Lower leg skin (tissue), 4 donors: Measurements from ENCODE around the gene CIAPIN1. TPM values are rescaled to one million over a fixed set of nuclear protein-coding genes. Genes with fewer than 3 reads are reported as not detected.

Experiments used
- DNase-seq, 2 donors: peaks; one replicate each; pipeline ENCODE4 v3.0.0-alpha.2; 2019; ENCODE audit warnings: low spot score in 2 of 2
- H3K4me3 ChIP-seq: fragments of 200-600 bp; sonication (generic); 2 replicates; pipeline ENCODE4 v1.5.1; 2017; ENCODE audit warnings: mild to moderate bottlenecking, low read depth; ENCODE audit not compliant: poor library complexity, severe bottlenecking
- CTCF ChIP-seq, 3 donors: fragments of 450-650 bp; IDR thresholded peaks; one replicate each; pipeline ENCODE4 v1.5.1; 2016; ENCODE audit warnings: antibody characterized with exemption in 3 of 3, mild to moderate bottlenecking in 3 of 3, moderate library complexity in 2 of 3
- POLR2A ChIP-seq, 2 donors: fragments of 450-650 bp; IDR thresholded peaks; one replicate each; pipeline ENCODE4 v1.6.1; 2016 to 2017; ENCODE audit warnings: antibody characterized with exemption in 2 of 2, mild to moderate bottlenecking in 1 of 2, moderate library complexity in 1 of 2
- WGBS, 2 donors: methylation state at CpG; one replicate each; pipeline ENCODE4 v1.1.5; 2018; 5-methylcytosine and 5-hydroxymethylcytosine counted together
- intact Hi-C: fragments of 100-400 bp; cut with DNase I; formaldehyde crosslinking; loops from one replicate; pipeline ENCODE4 v1.15.0; 2023; ENCODE audit warnings: low total_unique reads
- total RNA-seq, 4 donors: library from RNA; depleted of rRNA; stranded (reverse); fragments of >200 nt; gene quantifications; one replicate each; pipeline ENCODE4 v1.1.0, GENCODE V29; 2016

CIAPIN1 gene
- total RNA-seq, 4 donors from 2014 or later = 20.9 to 40.8 (median 30.7) TPM

- intact Hi-C loops = loop anchor here (2.0 to 5.0 kb wide), 2 partner anchors 106 to 115 kb away; no protein-coding TSS in a partner anchor
- no peak for TF ChIP-seq CTCF (IDR thresholded peaks at IDR 0.05)
- TF ChIP-seq POLR2A (IDR thresholded peaks at IDR 0.05) = no peak
- WGBS, 2 donors = 83 to 94% methylated on average over 12 to 16 of the region's 16 CpGs
These were observed 31.1 kb downstream of the CIAPIN1 start for GRCh38 chr16:57416084-57416483.

GRCh38 chr16:57413733-57414132 is 33.5 kb downstream of the CIAPIN1 start:
- TF ChIP-seq CTCF (IDR thresholded peaks at IDR 0.05) (no peak), POLR2A (IDR thresholded peaks at IDR 0.05) (no peak)
- intact Hi-C loops = no loop called here
- DNase-seq = peak in 1 of 2 donors; percentile 75
- H3K4me3 ChIP-seq = no peak overlapping the region
- WGBS, 2 donors = 82% methylated on average over 7 of the region's 7 CpGs

More at GRCh38 chr16:57416084-57416483, 31.1 kb downstream of the CIAPIN1 start:
- DNase-seq = no peak
- H3K4me3 ChIP-seq = no peak overlapping the region

- no peak overlapping the region for H3K4me3 ChIP-seq
- WGBS, 2 donors = 87 to 94% methylated on average over 4 to 5 of the region's 5 CpGs
- no peak for DNase-seq
- intact Hi-C loops = no loop called here
- no peak for TF ChIP-seq CTCF (IDR thresholded peaks at IDR 0.05)
- no peak for TF ChIP-seq POLR2A (IDR thresholded peaks at IDR 0.05)
These were observed 33.9 kb downstream of the CIAPIN1 start for GRCh38 chr16:57413301-57413730.

- TF ChIP-seq POLR2A (IDR thresholded peaks at IDR 0.05) (no peak), CTCF (IDR thresholded peaks at IDR 0.05) (no peak)
- intact Hi-C loops = no loop called here
- H3K4me3 ChIP-seq = no peak overlapping the region
- WGBS, 2 donors = 91 to 92% methylated on average over 9 of the region's 9 CpGs
- no peak for DNase-seq
These were observed 34.6 kb downstream of the CIAPIN1 start for GRCh38 chr16:57412584-57412983.

- DNase-seq = no peak
- intact Hi-C loops = no loop called here
- WGBS, 2 donors = 61 to 64% methylated on average over 11 of the region's 12 CpGs
- TF ChIP-seq POLR2A (IDR thresholded peaks at IDR 0.05) (no peak), CTCF (IDR thresholded peaks at IDR 0.05) (no peak)
- H3K4me3 ChIP-seq = no peak overlapping the region
These were observed 35.7 kb downstream of the CIAPIN1 start for GRCh38 chr16:57411362-57411976.
